Bronchial epithelial cell (primary cell): ENCODE results near the gene KIF25. TPM values are rescaled to one million over a fixed set of nuclear protein-coding genes. Genes with fewer than 3 reads are reported as not detected.

Source experiments
- DNase-seq: peaks from one replicate; pipeline ENCODE4 v3.0.0-alpha.2; 2010; ENCODE audit warnings: low read depth
- FAIRE-seq: peaks from 2 replicates; lab custom pipeline; 2011; peaks lifted over from hg19 to GRCh38; lab: Jason Lieb, UNC
- H3K27me3 ChIP-seq: 2 replicates; pipeline ENCODE4 v1.5.1; 2011; ENCODE audit warnings: low read length; ENCODE audit not compliant: control insufficient read depth, insufficient read depth
- H3K36me3 ChIP-seq: 2 replicates; pipeline ENCODE4 v1.5.1; 2011; ENCODE audit warnings: low read length; ENCODE audit not compliant: control insufficient read depth, insufficient read depth
- H3K4me3 ChIP-seq: 2 replicates; pipeline ENCODE4 v1.5.1; 2011; ENCODE audit warnings: mild to moderate bottlenecking, low read depth, low read length, control low read depth
- CTCF ChIP-seq: IDR thresholded peaks from 2 replicates; pipeline ENCODE4 v1.5.1; 2011; ENCODE audit warnings: mild to moderate bottlenecking, moderate library complexity, low read length, control low read depth, inconsistent platforms; ENCODE audit not compliant: insufficient read depth, severe bottlenecking
- total RNA-seq: library from RNA; depleted of rRNA; stranded (reverse); fragments of >200 nt; gene quantifications from 2 replicates; pipeline ENCODE4 v1.2.1, GENCODE V29; 2014

The KIF25 gene
- total RNA-seq, 1 donor from 2014 or later = not detected

GRCh38 chr6:168087436-168088160 lies 90.1 kb downstream of the KIF25 start:
- no peaks in the 10 kb centered on the region for H3K27me3 ChIP-seq
- no peaks in the 10 kb centered on the region for H3K36me3 ChIP-seq
- no peak for FAIRE-seq
- TF ChIP-seq CTCF = no peak
- no peak for DNase-seq
- H3K4me3 ChIP-seq = no peak overlapping the region

- H3K36me3 ChIP-seq = no peaks in the 10 kb centered on the region
- FAIRE-seq = peak; percentile 18
- no peak overlapping the region for H3K4me3 ChIP-seq
- no peak for TF ChIP-seq CTCF
- DNase-seq = no peak
- no peaks in the 10 kb centered on the region for H3K27me3 ChIP-seq
Observed at GRCh38 chr6:168088161-168089053, 90.9 kb downstream of the KIF25 start.

- no peak for DNase-seq
- H3K27me3 ChIP-seq = no peaks in the 10 kb centered on the region
- no peaks in the 10 kb centered on the region for H3K36me3 ChIP-seq
- no peak for FAIRE-seq
- TF ChIP-seq CTCF = no peak
- no peak overlapping the region for H3K4me3 ChIP-seq
Observed at GRCh38 chr6:168089186-168090063, 92.0 kb downstream of the KIF25 start.

- FAIRE-seq = no peak
- no peak overlapping the region for H3K4me3 ChIP-seq
- no peak for DNase-seq
- H3K36me3 ChIP-seq = no peaks in the 10 kb centered on the region
- no peak for TF ChIP-seq CTCF
- no peaks in the 10 kb centered on the region for H3K27me3 ChIP-seq
Observed at GRCh38 chr6:168090064-168090690, 92.7 kb downstream of the KIF25 start.

GRCh38 chr6:168090706-168091105 lies 93.2 kb downstream of the KIF25 start:
- no peak for DNase-seq
- Histone ChIP-seq H3K27me3 (no peaks in the 10 kb centered on the region), H3K4me3 (no peak overlapping the region), H3K36me3 (no peaks in the 10 kb centered on the region)
- no peak for FAIRE-seq
- TF ChIP-seq CTCF = no peak
